ENCODE results near the gene C17orf67. TPM values are rescaled to one million over a fixed set of nuclear protein-coding genes. Genes with fewer than 3 reads are reported as not detected.

The C17orf67 gene
- total and polyA plus RNA-seq, 2 of the 13 experiments (the other 11 are each of a cell fraction or from before 2014, with no cell fraction given), result 0.41 to 0.86 TPM

- DNase-seq (ENCODE audit: low spot score), result no peak
- H3K4me1 ChIP-seq (ENCODE audit: insufficient read depth, low read length), result peaks cover 29% of the 10 kb centered on the region
- H3K27ac ChIP-seq (ENCODE audit: extremely low read length, insufficient read depth, low read length), result no peak overlapping the region
- intact Hi-C loops (cut with micrococcal nuclease; ENCODE audit: unreplicated experiment) (no loop called here), in situ Hi-C loops (cut with HindIII; ENCODE audit: extremely low pct_ligation_motif_present, low pct_unique_long_range_greater_than_20kb) (no loop called here)
- no peak for ATAC-seq
- no peak overlapping the region for H3K4me3 ChIP-seq (replicated peaks in 1 of 3; ENCODE audit: insufficient read depth in 1 of 3, low read depth in 2 of 3, low read length in 3 of 3)
- 84% methylated on average over 3 of the region's 3 CpGs for WGBS (ENCODE audit: low lambda C conversion rate)
- no peaks in the 10 kb centered on the region for H4K20me1 ChIP-seq (ENCODE audit: insufficient read depth, low read length)
- no peak overlapping the region for H2AFZ ChIP-seq (ENCODE audit: low read length)
- no TSS peak for BruUV-seq (replicated peaks)
- ChIA-PET POLR2A (no interaction called here), CTCF (ENCODE audit: low intra/inter-chr PET ratio, low total read pairs) (no interaction called here)
- H3K9me3 ChIP-seq (ENCODE audit: low read length), result no peaks in the 10 kb centered on the region
- H3K79me2 ChIP-seq (ENCODE audit: insufficient read depth, low read length), result no peaks in the 10 kb centered on the region
- no peaks in the 10 kb centered on the region for H3K36me3 ChIP-seq (replicated peaks in 1 of 2; ENCODE audit: control insufficient read depth in 1 of 2, insufficient read depth in 2 of 2, low read length in 2 of 2)
- TF ChIP-seq HNRNPK (IDR thresholded peaks at IDR 0.05; ENCODE audit: low read depth, low read length, poor library complexity, severe bottlenecking), result no peak
- no peak for TF ChIP-seq GABPA (IDR thresholded peaks at IDR 0.05; ENCODE audit: low read depth, low read length)
- no peak for TF ChIP-seq GABPA (CRISPR knock-in tag; IDR thresholded peaks at IDR 0.05; ENCODE audit: low read depth)
- FAIRE-seq, result no peak
- no peak overlapping the region for H3K4me2 ChIP-seq (ENCODE audit: low read depth, low read length)
- H3K9ac ChIP-seq (ENCODE audit: insufficient read depth, low read depth, low read length), result no peak overlapping the region
- H3K27me3 ChIP-seq (ENCODE audit: control insufficient read depth in 1 of 2, insufficient read depth in 2 of 2, low read length in 2 of 2), result no peaks in the 10 kb centered on the region; a peak in 1 of 5 replicates
Observed at GRCh38 chr17:56838687-56839086, 5.0 kb upstream of the C17orf67 start.

- ATAC-seq, result no peak
- no peaks in the 10 kb centered on the region for H3K36me3 ChIP-seq (replicated peaks in 1 of 2; ENCODE audit: control insufficient read depth in 1 of 2, insufficient read depth in 2 of 2, low read length in 2 of 2)
- H3K79me2 ChIP-seq (ENCODE audit: insufficient read depth, low read length), result no peaks in the 10 kb centered on the region
- POLR2A ChIA-PET, result interaction anchor here (0.8 to 2.6 kb wide), 2 partner anchors 16 to 79 kb away, joined by 3 to 25 read pairs; partner anchors contain the start of gene TRIM25
- H4K20me1 ChIP-seq (ENCODE audit: insufficient read depth, low read length), result no peaks in the 10 kb centered on the region
- WGBS (ENCODE audit: low lambda C conversion rate), result 43% methylated on average over 7 of the region's 7 CpGs
- peak overlapping the region; percentile 50 for H3K27ac ChIP-seq (ENCODE audit: extremely low read length, insufficient read depth, low read length)
- H3K4me2 ChIP-seq (ENCODE audit: low read depth, low read length), result peak overlapping the region; percentile 96
- intact Hi-C loops (cut with micrococcal nuclease; ENCODE audit: unreplicated experiment), result loop anchor here (2.0 kb wide), 1 partner anchor 16 kb away; no protein-coding TSS in a partner anchor
- H3K27me3 ChIP-seq (ENCODE audit: control insufficient read depth in 1 of 2, insufficient read depth in 2 of 2, low read length in 2 of 2), result no peaks in the 10 kb centered on the region; a peak in 1 of 5 replicates
- FAIRE-seq, result no peak
- CTCF ChIA-PET (ENCODE audit: low intra/inter-chr PET ratio, low total read pairs), result no interaction called here
- BruUV-seq (replicated peaks), result no TSS peak
- peak overlapping the region; percentile 66 for H3K9ac ChIP-seq (ENCODE audit: insufficient read depth, low read depth, low read length)
- in situ Hi-C loops (cut with HindIII; ENCODE audit: extremely low pct_ligation_motif_present, low pct_unique_long_range_greater_than_20kb), result no loop called here
- no peak overlapping the region for H2AFZ ChIP-seq (ENCODE audit: low read length)
- DNase-seq (ENCODE audit: low spot score), result no peak
- H3K4me3 ChIP-seq (replicated peaks in 1 of 3; ENCODE audit: insufficient read depth in 1 of 3, low read depth in 2 of 3, low read length in 3 of 3), result peak overlapping the region; percentile 69 to 86 (median 75)
- peaks cover 54% of the 10 kb centered on the region for H3K4me1 ChIP-seq (ENCODE audit: insufficient read depth, low read length)
- H3K9me3 ChIP-seq (ENCODE audit: low read length), result no peaks in the 10 kb centered on the region
- TF ChIP-seq HNRNPL (IDR thresholded peaks at IDR 0.05; ENCODE audit: low read depth, low read length), result no peak
- TF ChIP-seq PCBP2 (optimal IDR thresholded peaks at IDR 0.05; ENCODE audit: low read depth, low read length, poor library complexity, severe bottlenecking), result no peak
- no peak for TF ChIP-seq RAD21 (CRISPR knock-in tag; IDR thresholded peaks at IDR 0.05)
- TF ChIP-seq ZFP36L2 (CRISPR knock-in tag; IDR thresholded peaks at IDR 0.05), result no peak
- TF ChIP-seq ETV6 (CRISPR knock-in tag; conservative IDR thresholded peaks at IDR 0.05), result no peak
- no peak for TF ChIP-seq SALL1 (CRISPR knock-in tag; IDR thresholded peaks at IDR 0.05)
- TF ChIP-seq NFIC (IDR thresholded peaks at IDR 0.05; ENCODE audit: low read length), result no peak
- 0 out of 2 replicates have a peak, but pooled peaks have one; percentile 13 for TF ChIP-seq SATB2 (CRISPR knock-in tag; IDR thresholded peaks at IDR 0.05)
- TF ChIP-seq SSRP1 (CRISPR knock-in tag; IDR thresholded peaks at IDR 0.05), result no peak
- TF ChIP-seq ZFP90 (CRISPR knock-in tag; IDR thresholded peaks at IDR 0.05; ENCODE audit: borderline replicate concordance), result 0 out of 2 replicates have a peak, but pooled peaks have one; percentile 5
- TF ChIP-seq PTBP1 (IDR thresholded peaks at IDR 0.05; ENCODE audit: low read depth, low read length, poor library complexity, severe bottlenecking), result no peak
- no peak for TF ChIP-seq MAF1 (CRISPR knock-in tag; IDR thresholded peaks at IDR 0.05; ENCODE audit: borderline replicate concordance)
- no peak for TF ChIP-seq HDAC6 (IDR thresholded peaks at IDR 0.05; ENCODE audit: low read depth, low read length)
- TF ChIP-seq FOXO1 (CRISPR knock-in tag; IDR thresholded peaks at IDR 0.05), result 0 out of 2 replicates have a peak, but pooled peaks have one; percentile 5
- TF ChIP-seq ZNF567 (CRISPR knock-in tag; IDR thresholded peaks at IDR 0.05; ENCODE audit: borderline replicate concordance), result no peak
- TF ChIP-seq DR1 (CRISPR knock-in tag; IDR thresholded peaks at IDR 0.05), result 0 out of 2 replicates have a peak, but pooled peaks have one; percentile 3
- no peak for TF ChIP-seq SNRNP70 (IDR thresholded peaks at IDR 0.05; ENCODE audit: low read depth, low read length)
Observed at GRCh38 chr17:56835264-56835585, 1.5 kb upstream of the C17orf67 start.
